Measurements from ENCODE around the gene SYNGR3. TPM values are rescaled to one million over a fixed set of nuclear protein-coding genes. Genes with fewer than 3 reads are reported as not detected.

SYNGR3 gene
- total RNA-seq, 1 donor from 2014 or later = 11.3 TPM

- no peak overlapping the region for H3K4me3 Mint-ChIP-seq
- intact Hi-C loops (cut with micrococcal nuclease) = loop anchor here (5.0 kb wide), 1 partner anchor 378 kb away; the partner anchor contains the start of genes CRAMP1 and IFT140
- no peak for DNase-seq
- no peaks in the 10 kb centered on the region for H3K9me3 Mint-ChIP-seq
- TF ChIP-seq CTCF (IDR thresholded peaks at IDR 0.05) = no peak
- no peak for ATAC-seq (ENCODE audit: low read depth)
- no peak overlapping the region for H3K27ac Mint-ChIP-seq
- H3K36me3 Mint-ChIP-seq (ENCODE audit: low read depth) = peaks cover 16% of the 10 kb centered on the region
- ChIA-PET CTCF (no interaction called here), POLR2A (interaction anchor here (1.2 to 21.9 kb wide), 10 partner anchors 9 to 225 kb away, joined by 3 to 351 read pairs (median 14); partner anchors contain the start of genes MLST8, MSRB1, NDUFB10 and NOXO1)
- H3K27me3 Mint-ChIP-seq = no peaks in the 10 kb centered on the region
- H3K4me1 Mint-ChIP-seq = peaks cover 32% of the 10 kb centered on the region
These were observed 256 bp downstream of the SYNGR3 start for GRCh38 chr16:1990101-1990350.

GRCh38 chr16:1990351-1991134 is 773 bp downstream of the SYNGR3 start:
- DNase-seq = peak; percentile 64
- intact Hi-C loops (cut with micrococcal nuclease) = loop anchor here (5.0 kb wide), 1 partner anchor 378 kb away; the partner anchor contains the start of genes CRAMP1 and IFT140
- ChIA-PET CTCF (interaction anchor here (0.9 kb wide), 1 partner anchor 150 kb away, joined by 3 read pairs; no protein-coding TSS in a partner anchor), POLR2A (interaction anchor here (0.6 to 21.9 kb wide), 19 partner anchors 9 to 892 kb away, joined by 3 to 351 read pairs (median 5); partner anchors contain the start of genes EME2, FLYWCH2, MLST8 and MRPS34)
- H3K27me3 Mint-ChIP-seq = no peaks in the 10 kb centered on the region
- no peak for ATAC-seq (ENCODE audit: low read depth)
- TF ChIP-seq CTCF (IDR thresholded peaks at IDR 0.05) = no peak
- peak overlapping the region; percentile 82 for H3K4me3 Mint-ChIP-seq
- H3K9me3 Mint-ChIP-seq = no peaks in the 10 kb centered on the region
- peaks cover 29% of the 10 kb centered on the region for H3K4me1 Mint-ChIP-seq
- H3K27ac Mint-ChIP-seq = peak overlapping the region; percentile 88
- peaks cover 18% of the 10 kb centered on the region for H3K36me3 Mint-ChIP-seq (ENCODE audit: low read depth)

GRCh38 chr16:1991135-1991551 is 1.4 kb downstream of the SYNGR3 start:
- TF ChIP-seq CTCF (IDR thresholded peaks at IDR 0.05) = no peak
- ChIA-PET POLR2A (interaction anchor here (0.6 to 21.9 kb wide), 20 partner anchors 10 to 892 kb away, joined by 3 to 351 read pairs (median 4); partner anchors contain the start of genes EME2, FLYWCH2, MLST8 and MRPS34), CTCF (interaction anchor here (0.9 to 1.1 kb wide), 2 partner anchors 14 to 149 kb away, joined by 3 read pairs; no protein-coding TSS in a partner anchor)
- intact Hi-C loops (cut with micrococcal nuclease) = loop anchor here (5.0 kb wide), 1 partner anchor 379 kb away; the partner anchor contains the start of genes CRAMP1 and IFT140
- H3K4me1 Mint-ChIP-seq = peaks cover 29% of the 10 kb centered on the region
- DNase-seq (peak; percentile 57), ATAC-seq (ENCODE audit: low read depth) (peak; percentile 54)
- H3K27ac Mint-ChIP-seq = peak overlapping the region; percentile 88
- no peaks in the 10 kb centered on the region for H3K9me3 Mint-ChIP-seq
- no peaks in the 10 kb centered on the region for H3K27me3 Mint-ChIP-seq
- peak overlapping the region; percentile 82 for H3K4me3 Mint-ChIP-seq
- H3K36me3 Mint-ChIP-seq (ENCODE audit: low read depth) = peaks cover 13% of the 10 kb centered on the region

GRCh38 chr16:1991588-1991947 is 1.8 kb downstream of the SYNGR3 start:
- H3K4me3 Mint-ChIP-seq = peak overlapping the region; percentile 82
- ATAC-seq (ENCODE audit: low read depth) (no peak), DNase-seq (no peak)
- ChIA-PET POLR2A (interaction anchor here (0.6 to 21.9 kb wide), 24 partner anchors 8 to 891 kb away, joined by 3 to 351 read pairs (median 5); partner anchors contain the start of genes EME2, FAHD1, FLYWCH2 and GFER), CTCF (interaction anchor here (0.9 to 1.3 kb wide), 3 partner anchors 13 to 149 kb away, joined by 3 read pairs; partner anchors contain the start of gene RPS2)
- intact Hi-C loops (cut with micrococcal nuclease) = loop anchor here (5.0 kb wide), 1 partner anchor 379 kb away; the partner anchor contains the start of genes CRAMP1 and IFT140
- no peaks in the 10 kb centered on the region for H3K9me3 Mint-ChIP-seq
- peaks cover 29% of the 10 kb centered on the region for H3K4me1 Mint-ChIP-seq
- H3K36me3 Mint-ChIP-seq (ENCODE audit: low read depth) = peaks cover 8% of the 10 kb centered on the region
- H3K27ac Mint-ChIP-seq = peak overlapping the region; percentile 88
- H3K27me3 Mint-ChIP-seq = no peaks in the 10 kb centered on the region
- TF ChIP-seq CTCF (IDR thresholded peaks at IDR 0.05) = no peak

Measured in activated B cell treated with CpG ODN at 0.5 μM for 24 hours (primary cell).